ENCODE measurements around the gene LMF2. TPM values are rescaled to one million over a fixed set of nuclear protein-coding genes. Genes with fewer than 3 reads are reported as not detected.
"Not testable (repeated sequence)": the region's sequence is repeated elsewhere in the genome, so short reads cannot be mapped to it uniquely, and the experiment has no call there.

The LMF2 gene
- total RNA-seq, 2 donors from 2014 or later = 147 to 158 TPM

GRCh38 chr22:50533856-50534711, 26.6 kb upstream of the LMF2 start:
- Histone ChIP-seq H3K27me3 (peaks cover 0 to 21% of the 10 kb centered on the region in 2 donors), H3K27ac (peak overlapping the region in 1 of 4 donors; percentile 85), H3K4me1 (peaks cover 38% of the 10 kb centered on the region)
- H3K4me3 ChIP-seq; intact Hi-C loops (cut with DNase I); ATAC-seq; H3K9me3 ChIP-seq; H3K36me3 ChIP-seq (replicated peaks in 1 of 2; ENCODE audit: insufficient read depth in 1 of 2, low read depth in 2 of 2): not testable (repeated sequence)
- peak in 2 of 3 donors; percentile 9 to 60 for TF ChIP-seq POLR2A (IDR thresholded peaks at IDR 0.05)
- WGBS, 2 donors = 53 to 55% methylated on average over 21 of the region's 21 CpGs
- DNase-seq = peak in 1 of 4 donors; percentile 71

GRCh38 chr22:50532824-50533796, 25.6 kb upstream of the LMF2 start:
- Histone ChIP-seq H3K4me1 (peaks cover 36% of the 10 kb centered on the region), H3K36me3 (replicated peaks in 1 of 2; ENCODE audit: insufficient read depth in 1 of 2, low read depth in 2 of 2) (no peaks in the 10 kb centered on the region), H3K9me3 (no peaks in the 10 kb centered on the region), H3K27ac (peak overlapping the region in 2 of 4 donors; percentile 3 to 85), H3K4me3 (no peak overlapping the region), H3K27me3 (peaks cover 0 to 21% of the 10 kb centered on the region in 2 donors)
- TF ChIP-seq, protein P1, sequence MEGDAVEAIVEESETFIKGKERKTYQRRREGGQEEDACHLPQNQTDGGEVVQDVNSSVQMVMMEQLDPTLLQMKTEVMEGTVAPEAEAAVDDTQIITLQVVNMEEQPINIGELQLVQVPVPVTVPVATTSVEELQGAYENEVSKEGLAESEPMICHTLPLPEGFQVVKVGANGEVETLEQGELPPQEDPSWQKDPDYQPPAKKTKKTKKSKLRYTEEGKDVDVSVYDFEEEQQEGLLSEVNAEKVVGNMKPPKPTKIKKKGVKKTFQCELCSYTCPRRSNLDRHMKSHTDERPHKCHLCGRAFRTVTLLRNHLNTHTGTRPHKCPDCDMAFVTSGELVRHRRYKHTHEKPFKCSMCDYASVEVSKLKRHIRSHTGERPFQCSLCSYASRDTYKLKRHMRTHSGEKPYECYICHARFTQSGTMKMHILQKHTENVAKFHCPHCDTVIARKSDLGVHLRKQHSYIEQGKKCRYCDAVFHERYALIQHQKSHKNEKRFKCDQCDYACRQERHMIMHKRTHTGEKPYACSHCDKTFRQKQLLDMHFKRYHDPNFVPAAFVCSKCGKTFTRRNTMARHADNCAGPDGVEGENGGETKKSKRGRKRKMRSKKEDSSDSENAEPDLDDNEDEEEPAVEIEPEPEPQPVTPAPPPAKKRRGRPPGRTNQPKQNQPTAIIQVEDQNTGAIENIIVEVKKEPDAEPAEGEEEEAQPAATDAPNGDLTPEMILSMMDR (IDR thresholded peaks at IDR 0.05) = no peak
- no peak for TF ChIP-seq POLR2A (IDR thresholded peaks at IDR 0.05)
- WGBS, 2 donors = 51 to 68% methylated on average over 19 of the region's 19 CpGs
- ATAC-seq (no peak), DNase-seq (no peak)
- intact Hi-C loops (cut with DNase I) = no loop called here

GRCh38 chr22:50531962-50532674, 24.6 kb upstream of the LMF2 start:
- Histone ChIP-seq H3K4me1 (peaks cover 42% of the 10 kb centered on the region), H3K36me3 (replicated peaks in 1 of 2; ENCODE audit: insufficient read depth in 1 of 2, low read depth in 2 of 2) (no peaks in the 10 kb centered on the region), H3K27me3 (peaks cover 0 to 21% of the 10 kb centered on the region in 2 donors), H3K27ac (peak overlapping the region; percentile 70 to 90 (median 82)), H3K4me3 (peak overlapping the region in 1 of 2 donors; percentile 17), H3K9me3 (no peaks in the 10 kb centered on the region)
- peak in 2 of 3 donors; percentile 39 to 48 for TF ChIP-seq POLR2A (IDR thresholded peaks at IDR 0.05)
- TF ChIP-seq, protein P1 (IDR thresholded peaks at IDR 0.05) = no peak
- WGBS, 2 donors = 2 to 5% methylated on average over 16 to 53 of the region's 56 CpGs
- DNase-seq = peak; percentile 73 to 83 (median 82)
- intact Hi-C loops (cut with DNase I) = no loop called here
- ATAC-seq = peak; percentile 65

- no peaks in the 10 kb centered on the region for H3K36me3 ChIP-seq (replicated peaks in 1 of 2; ENCODE audit: insufficient read depth in 1 of 2, low read depth in 2 of 2)
- ATAC-seq (peak; percentile 31), DNase-seq (peak in 3 of 4 donors; percentile 50 to 58 (median 50))
- peaks cover 48% of the 10 kb centered on the region for H3K4me1 ChIP-seq
- H3K27ac ChIP-seq = peak overlapping the region; percentile 70 to 90 (median 82)
- WGBS, 2 donors = 2 to 7% methylated on average over 3 to 37 of the region's 44 CpGs
- intact Hi-C loops (cut with DNase I) = no loop called here
- peaks cover 0 to 21% of the 10 kb centered on the region in 2 donors for H3K27me3 ChIP-seq
- no peaks in the 10 kb centered on the region for H3K9me3 ChIP-seq
- peak overlapping the region in 1 of 2 donors; percentile 17 for H3K4me3 ChIP-seq
- TF ChIP-seq, protein P1 (IDR thresholded peaks at IDR 0.05) = no peak
- peak in 1 of 3 donors; percentile 11 for TF ChIP-seq POLR2A (IDR thresholded peaks at IDR 0.05)
Observed at GRCh38 chr22:50531546-50531961, 24.1 kb upstream of the LMF2 start.

Data from body of pancreas (tissue), 4 donors.